Keratinocyte (primary cell): Measurements from ENCODE around the gene TFIP11. TPM values are rescaled to one million over a fixed set of nuclear protein-coding genes. Genes with fewer than 3 reads are reported as not detected.

Source experiments
- DNase-seq: peaks from one replicate; pipeline ENCODE4 v3.0.0-alpha.2; 2011; ENCODE audit warnings: low read depth, missing footprints, low spot score
- FAIRE-seq: peaks from 2 replicates; lab custom pipeline; 2011; peaks lifted over from hg19 to GRCh38; lab: Jason Lieb, UNC
- H2AFZ ChIP-seq: 2 replicates; pipeline ENCODE4 v1.6.0; 2012; ENCODE audit warnings: low read length, control low read depth, inconsistent platforms; ENCODE audit not compliant: control insufficient read depth
- H3K27ac ChIP-seq: 2 replicates; pipeline ENCODE4 v1.5.1; 2011; ENCODE audit warnings: low read length; ENCODE audit not compliant: control insufficient read depth, insufficient read depth
- H3K27me3 ChIP-seq: 3 replicates; pipeline ENCODE4 v1.6.0; 2011; ENCODE audit warnings: low read length; ENCODE audit not compliant: control insufficient read depth, insufficient read depth; ENCODE audit errors: extremely low read depth
- H3K36me3 ChIP-seq, 2 experiments: 2 replicates in 1 of 2; 3 replicates in 1 of 2; pipeline ENCODE4 v1.5.1; 2011; ENCODE audit warnings: low read length in 2 of 2, mild to moderate bottlenecking in 1 of 2; ENCODE audit not compliant: control insufficient read depth in 2 of 2, insufficient read depth in 2 of 2; ENCODE audit errors: extremely low read depth in 1 of 2
- H3K4me1 ChIP-seq: 3 replicates; pipeline ENCODE4 v1.5.1; 2011; ENCODE audit warnings: low read length; ENCODE audit not compliant: control insufficient read depth, insufficient read depth; ENCODE audit errors: extremely low read depth
- H3K4me2 ChIP-seq: 3 replicates; pipeline ENCODE4 v1.6.0; 2011; ENCODE audit warnings: low read depth, low read length; ENCODE audit not compliant: control insufficient read depth, insufficient read depth; ENCODE audit errors: extremely low read depth
- H3K4me3 ChIP-seq, 3 experiments: fragments of 200-600 bp in 1 of 3; sonication (generic) in 1 of 3; 2 replicates in 2 of 3; 3 replicates in 1 of 3; pipeline ENCODE4 v1.5.1; 2011 to 2016; ENCODE audit warnings: low read length in 3 of 3, mild to moderate bottlenecking in 3 of 3, control low read depth in 2 of 3, inconsistent platforms in 1 of 3, low read depth in 1 of 3, mixed read lengths in 1 of 3, mixed run types in 1 of 3, moderate library complexity in 1 of 3; ENCODE audit not compliant: control insufficient read depth in 2 of 3, insufficient read depth in 2 of 3; ENCODE audit errors: extremely low read depth in 1 of 3
- H3K79me2 ChIP-seq: 2 replicates; pipeline ENCODE4 v1.6.0; 2012; ENCODE audit warnings: low read length; ENCODE audit not compliant: control insufficient read depth, insufficient read depth
- H3K9ac ChIP-seq: 3 replicates; pipeline ENCODE4 v1.6.0; 2011; ENCODE audit warnings: low read length; ENCODE audit not compliant: control insufficient read depth, insufficient read depth; ENCODE audit errors: extremely low read depth
- H3K9me1 ChIP-seq: 3 replicates; pipeline ENCODE4 v1.6.0; 2011; ENCODE audit warnings: low read length; ENCODE audit not compliant: control insufficient read depth, insufficient read depth; ENCODE audit errors: extremely low read depth
- H3K9me3 ChIP-seq: 2 replicates; pipeline ENCODE4 v1.5.1; 2012; ENCODE audit warnings: low read depth, low read length; ENCODE audit not compliant: control insufficient read depth
- H4K20me1 ChIP-seq: 3 replicates; pipeline ENCODE4 v1.6.0; 2011; ENCODE audit warnings: low read length; ENCODE audit not compliant: control insufficient read depth, insufficient read depth; ENCODE audit errors: extremely low read depth
- EZH2 ChIP-seq: IDR thresholded peaks from one replicate; pipeline ENCODE4 v1.6.1; 2012; ENCODE audit warnings: inconsistent platforms, mild to moderate bottlenecking, low read length, moderate library complexity
- dilution Hi-C: fragments of 300-500 bp; cut with MboI; formaldehyde crosslinking; loops from one replicate; pipeline ENCODE4 v1.7.0; 2020; ENCODE audit warnings: low sequenced_read_pairs; ENCODE audit not compliant: extremely low pct_ligation_motif_present
- polyA plus RNA-seq, 5 experiments: library from polyadenylated mRNA; depleted of rRNA in 3 of 5; stranded (reverse) in 3 of 5; stranded (forward) in 1 of 5; unstranded in 1 of 5; fragments of >200 nt; gene quantifications; 1 replicate in 1 of 5; 2 replicates in 3 of 5; 3 replicates in 1 of 5; pipeline versions ENCODE4 v1.2.1 to v1.2.3, GENCODE V29; 2011 to 2012; ENCODE audit warnings: missing spikeins in 2 of 5, low read depth in 1 of 5, low replicate concordance in 1 of 5
- TF ChIP-seq, protein P1 (sequence below), 3 experiments: IDR thresholded peaks in 1 of 3; conservative IDR thresholded peaks in 1 of 3; optimal IDR thresholded peaks in 1 of 3; 2 replicates in 2 of 3; 3 replicates in 1 of 3; pipeline versions ENCODE3 to v1.5.1; 2011; ENCODE audit warnings: low read length in 3 of 3, mild to moderate bottlenecking in 3 of 3, moderate library complexity in 2 of 3, control low read depth in 1 of 3, inconsistent platforms in 1 of 3; ENCODE audit not compliant: insufficient read depth in 2 of 3; ENCODE audit errors: extremely low read depth in 1 of 3

TFIP11 gene
- polyA plus RNA-seq, 1 donor (not counting 4 experiments of a cell fraction or from before 2014, with no cell fraction given): 30.3 TPM

DNA sequence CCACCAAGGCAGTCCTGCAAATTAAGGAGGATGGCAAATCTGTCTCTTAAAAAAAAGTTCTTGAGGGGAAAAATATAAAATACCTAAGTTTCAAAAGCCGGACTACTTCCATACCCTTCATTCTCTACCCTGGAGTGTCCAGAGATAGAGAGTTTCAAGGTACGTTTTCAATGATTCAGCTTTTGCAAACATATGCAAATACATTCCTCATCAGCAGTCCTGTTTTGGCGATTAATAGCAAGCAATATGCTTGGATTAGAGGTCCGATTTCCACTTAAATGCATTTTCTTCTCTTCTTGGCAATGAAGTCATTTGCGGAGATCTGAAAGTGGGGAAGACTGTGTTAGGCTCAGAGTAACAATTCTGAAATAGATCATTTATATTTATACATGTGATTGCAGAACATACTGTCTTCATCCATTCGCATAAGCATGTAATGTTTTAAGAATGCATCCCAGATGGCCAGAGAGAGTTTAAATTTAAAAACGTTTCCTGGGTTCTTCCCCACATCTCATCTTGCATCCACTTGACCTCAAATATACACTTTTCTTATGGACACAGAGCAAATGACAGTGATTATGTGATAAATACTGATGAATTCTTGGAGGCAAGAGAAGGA lies 13.8 kb upstream of the TFIP11 start:
- H3K27me3 ChIP-seq: no peaks in the 10 kb centered on the region
- dilution Hi-C loops: no loop called here

DNA sequence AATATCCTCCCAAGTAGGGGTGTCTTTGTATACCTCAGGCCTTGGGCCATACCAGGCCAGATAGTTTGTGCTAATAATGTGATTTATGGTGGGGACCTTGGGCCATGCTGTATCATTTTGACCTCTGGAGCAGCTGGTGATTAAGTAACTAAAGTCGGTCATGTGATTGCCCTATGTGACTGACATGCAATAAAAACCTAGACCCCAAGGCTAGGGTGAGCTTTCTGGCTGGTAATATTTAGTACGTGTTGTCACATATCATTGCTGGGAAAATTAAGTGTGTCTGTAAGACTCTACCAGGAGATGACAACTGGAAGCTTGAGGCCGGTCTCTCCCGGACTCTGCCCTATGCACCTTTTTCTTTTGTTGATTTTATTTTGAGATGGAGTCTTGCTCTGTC lies 12.6 kb upstream of the TFIP11 start:
- DNase-seq (no peak), FAIRE-seq (no peak)
- H3K79me2 ChIP-seq: no peaks in the 10 kb centered on the region
- dilution Hi-C loops: no loop called here
- H3K9me1 ChIP-seq: no peaks in the 10 kb centered on the region
- no peaks in the 10 kb centered on the region for H4K20me1 ChIP-seq
- no peak overlapping the region for H2AFZ ChIP-seq
- no peak overlapping the region for H3K9ac ChIP-seq
- H3K27me3 ChIP-seq: no peaks in the 10 kb centered on the region
- H3K4me2 ChIP-seq: no peak overlapping the region
- TF ChIP-seq EZH2: no peak
- peaks cover 4 to 15% of the 10 kb centered on the region in 2 experiments for H3K36me3 ChIP-seq
- no peaks in the 10 kb centered on the region for H3K4me1 ChIP-seq
- no peak overlapping the region for H3K27ac ChIP-seq
- H3K9me3 ChIP-seq: no peaks in the 10 kb centered on the region
- no peak overlapping the region for H3K4me3 ChIP-seq

More for the DNA sequence above, 13.8 kb upstream of the TFIP11 start:
- Histone ChIP-seq H3K36me3 (peaks cover 4 to 17% of the 10 kb centered on the region in 2 experiments), H3K9me1 (no peaks in the 10 kb centered on the region), H3K4me2 (no peak overlapping the region), H3K79me2 (no peaks in the 10 kb centered on the region), H3K27ac (no peak overlapping the region), H3K9ac (no peak overlapping the region), H3K9me3 (no peaks in the 10 kb centered on the region), H3K4me3 (no peak overlapping the region), H2AFZ (no peak overlapping the region), H3K4me1 (no peaks in the 10 kb centered on the region), H4K20me1 (no peaks in the 10 kb centered on the region)
- TF ChIP-seq, protein P1, sequence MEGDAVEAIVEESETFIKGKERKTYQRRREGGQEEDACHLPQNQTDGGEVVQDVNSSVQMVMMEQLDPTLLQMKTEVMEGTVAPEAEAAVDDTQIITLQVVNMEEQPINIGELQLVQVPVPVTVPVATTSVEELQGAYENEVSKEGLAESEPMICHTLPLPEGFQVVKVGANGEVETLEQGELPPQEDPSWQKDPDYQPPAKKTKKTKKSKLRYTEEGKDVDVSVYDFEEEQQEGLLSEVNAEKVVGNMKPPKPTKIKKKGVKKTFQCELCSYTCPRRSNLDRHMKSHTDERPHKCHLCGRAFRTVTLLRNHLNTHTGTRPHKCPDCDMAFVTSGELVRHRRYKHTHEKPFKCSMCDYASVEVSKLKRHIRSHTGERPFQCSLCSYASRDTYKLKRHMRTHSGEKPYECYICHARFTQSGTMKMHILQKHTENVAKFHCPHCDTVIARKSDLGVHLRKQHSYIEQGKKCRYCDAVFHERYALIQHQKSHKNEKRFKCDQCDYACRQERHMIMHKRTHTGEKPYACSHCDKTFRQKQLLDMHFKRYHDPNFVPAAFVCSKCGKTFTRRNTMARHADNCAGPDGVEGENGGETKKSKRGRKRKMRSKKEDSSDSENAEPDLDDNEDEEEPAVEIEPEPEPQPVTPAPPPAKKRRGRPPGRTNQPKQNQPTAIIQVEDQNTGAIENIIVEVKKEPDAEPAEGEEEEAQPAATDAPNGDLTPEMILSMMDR (optimal IDR thresholded peaks at IDR 0.05 in 1 of 3, IDR thresholded peaks at IDR 0.05 in 1 of 3, conservative IDR thresholded peaks at IDR 0.05 in 1 of 3; ENCODE audit: extremely low read depth in 1 of 3, insufficient read depth in 2 of 3, low read length in 3 of 3): no peak
- TF ChIP-seq EZH2: no peak
- DNase-seq (no peak), FAIRE-seq (no peak)

DNA sequence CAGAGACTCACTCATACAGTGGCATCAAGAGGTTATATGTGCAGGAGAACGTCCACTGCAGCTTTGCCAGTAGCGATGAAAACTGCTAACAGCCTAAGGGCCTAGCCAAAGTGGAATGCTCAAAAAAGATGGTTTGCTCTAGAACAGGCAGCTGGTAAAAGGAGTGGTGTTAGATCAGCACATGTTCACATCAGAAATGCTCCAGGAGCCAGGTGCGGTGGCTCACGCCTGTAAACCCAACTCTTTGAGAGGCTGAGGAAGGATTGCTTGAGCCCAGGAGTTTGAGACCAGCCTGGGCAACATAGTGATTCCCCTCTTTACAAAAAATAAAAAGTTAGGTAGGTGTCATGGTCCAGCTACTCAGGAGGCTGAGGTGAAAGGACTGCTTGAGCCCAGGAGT lies 10.3 kb upstream of the TFIP11 start:
- no peaks in the 10 kb centered on the region for H3K9me1 ChIP-seq
- H3K27ac ChIP-seq: no peak overlapping the region
- no peak for TF ChIP-seq EZH2
- TF ChIP-seq, protein P1 (optimal IDR thresholded peaks at IDR 0.05 in 1 of 3, IDR thresholded peaks at IDR 0.05 in 1 of 3, conservative IDR thresholded peaks at IDR 0.05 in 1 of 3; ENCODE audit: extremely low read depth in 1 of 3, insufficient read depth in 2 of 3, low read length in 3 of 3): no peak
- no peaks in the 10 kb centered on the region for H4K20me1 ChIP-seq
- no peak overlapping the region for H3K4me3 ChIP-seq
- no peak for FAIRE-seq
- H3K4me2 ChIP-seq: no peak overlapping the region
- peaks cover 3 to 6% of the 10 kb centered on the region in 2 experiments for H3K36me3 ChIP-seq
- H3K9ac ChIP-seq: no peak overlapping the region
- no peak overlapping the region for H2AFZ ChIP-seq
- dilution Hi-C loops: no loop called here
- H3K9me3 ChIP-seq: no peaks in the 10 kb centered on the region
- H3K27me3 ChIP-seq: no peaks in the 10 kb centered on the region
- no peaks in the 10 kb centered on the region for H3K4me1 ChIP-seq
- H3K79me2 ChIP-seq: no peaks in the 10 kb centered on the region
- no peak for DNase-seq
